SIG-M5 treated with dmso at 0.1 percent for 504 hours (cell line): Measurements from ENCODE around the gene RNF217.
"Not testable (repeated sequence)": the region's sequence is repeated elsewhere in the genome, so short reads cannot be mapped to it uniquely, and the experiment has no call there.

Experiments
- DNase-seq: peaks from one replicate; lab custom pipeline; 2025; ENCODE audit not compliant: unreplicated experiment; lab: John Stamatoyannopoulos, UW

Gene RNF217

GRCh38 chr6:124961777-124962638 lies at the start of gene RNF217:
RNF217 (plus strand) TSS chr6:124962437; CDS start chr6:124962545, 108 bp downstream.
- no peak for DNase-seq

- DNase-seq, result no peak
Observed at GRCh38 chr6:124913056-124913455, 49.2 kb upstream of the RNF217 start.

- no peak for DNase-seq
Observed at GRCh38 chr6:124917769-124918168, 44.5 kb upstream of the RNF217 start.

GRCh38 chr6:124919703-124920102 lies 42.5 kb upstream of the RNF217 start:
- DNase-seq, result not testable (repeated sequence)

GRCh38 chr6:124924333-124924759 lies 37.9 kb upstream of the RNF217 start:
- DNase-seq, result no peak

GRCh38 chr6:124926435-124926834 lies 35.8 kb upstream of the RNF217 start:
- DNase-seq, result no peak

- DNase-seq, result no peak
Observed at GRCh38 chr6:124927806-124928205, 34.4 kb upstream of the RNF217 start.

GRCh38 chr6:124928851-124929250 lies 33.4 kb upstream of the RNF217 start:
- no peak for DNase-seq

GRCh38 chr6:124937645-124938044 lies 24.6 kb upstream of the RNF217 start:
- DNase-seq, result no peak

GRCh38 chr6:124941259-124941658 lies 21.0 kb upstream of the RNF217 start:
- DNase-seq, result no peak

GRCh38 chr6:124943658-124944057 lies 18.6 kb upstream of the RNF217 start:
- DNase-seq, result no peak

GRCh38 chr6:124947971-124948451 lies 14.2 kb upstream of the RNF217 start:
- no peak for DNase-seq

GRCh38 chr6:124949706-124950105 lies 12.5 kb upstream of the RNF217 start:
- no peak for DNase-seq

GRCh38 chr6:124953808-124954207 lies 8.4 kb upstream of the RNF217 start:
- no peak for DNase-seq

- no peak for DNase-seq
Observed at GRCh38 chr6:124955108-124955856, 7.0 kb upstream of the RNF217 start.

GRCh38 chr6:124956018-124956417 lies 6.2 kb upstream of the RNF217 start:
- no peak for DNase-seq

- no peak for DNase-seq
Observed at GRCh38 chr6:124958149-124958548, 4.1 kb upstream of the RNF217 start.

GRCh38 chr6:124958759-124959354 lies 3.4 kb upstream of the RNF217 start:
- DNase-seq, result no peak

GRCh38 chr6:124960757-124961463 lies 1.3 kb upstream of the RNF217 start:
- no peak for DNase-seq

GRCh38 chr6:124961464-124961776 lies 817 bp upstream of the RNF217 start:
- DNase-seq, result no peak
